A673 (cell line): ENCODE results near the gene ZNF564. TPM values are rescaled to one million over a fixed set of nuclear protein-coding genes. Genes with fewer than 3 reads are reported as not detected.

Experiments used
- BruUV-seq: library from RNA; stranded (reverse); fragments of 400-500 nt; replicated peaks from 2 replicates; lab custom pipeline; 2021; lab: Mats Ljungman, UMichigan
- CTCF ChIA-PET: fragments of 300-600 bp; sonication (Branson Sonifier 250); formaldehyde crosslinking; loops from one replicate; lab custom pipeline; 2022; ENCODE audit warnings: antibody characterized with exemption; lab: Charles Lee
- POLR2A ChIA-PET: fragments of 300-600 bp; sonication (Branson Sonifier 250); formaldehyde crosslinking; loops from one replicate; lab custom pipeline; 2022; ENCODE audit warnings: antibody characterized with exemption; ENCODE audit not compliant: low non-redundant PET; lab: Charles Lee
- DNase-seq: peaks from one replicate; pipeline ENCODE4 v3.0.0-alpha.2; 2015; ENCODE audit warnings: low spot score
- H3K27ac ChIP-seq: fragments of 200-600 bp; sonication (generic); 2 replicates; pipeline ENCODE4 v1.5.1; 2016; ENCODE audit warnings: mixed run types, low read depth, mild to moderate bottlenecking, mixed read lengths, antibody characterized with exemption, low read length; ENCODE audit not compliant: poor library complexity, severe bottlenecking
- H3K27me3 ChIP-seq: fragments of 200-600 bp; sonication (generic); replicated peaks from 2 replicates; pipeline ENCODE4 v1.6.1; 2017; ENCODE audit warnings: mixed run types, low read depth, mild to moderate bottlenecking, mixed read lengths, antibody characterized with exemption, low read length; ENCODE audit not compliant: insufficient read depth, poor library complexity
- H3K36me3 ChIP-seq: fragments of 200-600 bp; sonication (generic); 2 replicates; pipeline ENCODE4 v1.6.1; 2016; ENCODE audit warnings: mixed run types, mild to moderate bottlenecking, mixed read lengths, antibody characterized with exemption, low read length; ENCODE audit not compliant: insufficient read depth, poor library complexity, severe bottlenecking
- H3K4me1 ChIP-seq: fragments of 200-600 bp; sonication (generic); 2 replicates; pipeline ENCODE4 v1.6.1; 2017; ENCODE audit warnings: mixed run types, mild to moderate bottlenecking, mixed read lengths, antibody characterized with exemption, low read length; ENCODE audit not compliant: insufficient read depth, poor library complexity, severe bottlenecking
- H3K4me3 ChIP-seq: fragments of 200-600 bp; sonication (generic); 2 replicates; pipeline ENCODE4 v1.5.1; 2016; ENCODE audit warnings: low read depth, mixed run types, mild to moderate bottlenecking, mixed read lengths, low read length; ENCODE audit not compliant: poor library complexity, severe bottlenecking
- H3K9me3 ChIP-seq: fragments of 200-600 bp; sonication (generic); 2 replicates; pipeline ENCODE4 v1.6.1; 2016; ENCODE audit warnings: mixed run types, low read depth, mild to moderate bottlenecking, mixed read lengths, antibody characterized with exemption, low read length; ENCODE audit not compliant: poor library complexity, severe bottlenecking
- EZH2 ChIP-seq: fragments of 200-600 bp; sonication (generic); IDR thresholded peaks from 2 replicates; pipeline ENCODE4 v1.6.1; 2017; ENCODE audit warnings: borderline replicate concordance, low read depth, mild to moderate bottlenecking, mixed read lengths, antibody characterized with exemption, low read length; ENCODE audit not compliant: poor library complexity, severe bottlenecking
- intact Hi-C: fragments of 100-400 bp; cut with micrococcal nuclease; formaldehyde crosslinking; loops from one replicate; pipeline ENCODE4 v1.10.0; 2022; ENCODE audit not compliant: unreplicated experiment
- total RNA-seq: library from RNA; stranded (reverse); gene quantifications from 2 replicates; pipeline ENCODE4 v1.2.3, GENCODE V29; 2021
- TF ChIP-seq, protein P1 (sequence below): fragments of 300-800, 200-600 bp; sonication (generic); conservative IDR thresholded peaks from 2 replicates; pipeline ENCODE4 v1.5.1; 2017; ENCODE audit warnings: low read depth, mild to moderate bottlenecking, antibody characterized with exemption, low read length, moderate library complexity, mixed read lengths

Gene ZNF564
- total RNA-seq, 1 experiment from 2014 or later, result 6.3 TPM

DNA sequence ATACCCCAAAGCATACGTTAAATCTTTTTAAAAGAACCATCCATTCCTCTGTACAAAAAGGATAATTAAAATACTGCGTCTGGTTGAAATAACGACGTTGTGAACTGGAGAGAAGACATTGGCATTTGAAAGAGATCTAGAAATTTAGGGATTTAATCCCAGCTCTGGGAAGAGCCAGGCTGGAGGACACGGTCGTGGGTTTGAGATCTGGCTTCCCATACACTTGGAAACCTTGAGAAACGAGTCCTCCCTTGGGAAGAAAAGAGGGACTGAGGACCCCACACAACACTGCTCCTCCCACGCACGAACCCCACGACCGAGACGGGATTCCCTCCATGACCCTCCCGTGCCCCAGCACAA is 67.3 kb downstream of the ZNF564 start:
- no peak for DNase-seq
- H3K9me3 ChIP-seq, result no peaks in the 10 kb centered on the region
- peak overlapping the region; percentile 72 for H3K27ac ChIP-seq
- peak overlapping the region; percentile 92 for H3K4me3 ChIP-seq
- no peaks in the 10 kb centered on the region for H3K27me3 ChIP-seq
- intact Hi-C loops, result no loop called here
- no peaks in the 10 kb centered on the region for H3K36me3 ChIP-seq
- BruUV-seq, result no TSS peak
- no peak for TF ChIP-seq EZH2
- TF ChIP-seq, protein P1, sequence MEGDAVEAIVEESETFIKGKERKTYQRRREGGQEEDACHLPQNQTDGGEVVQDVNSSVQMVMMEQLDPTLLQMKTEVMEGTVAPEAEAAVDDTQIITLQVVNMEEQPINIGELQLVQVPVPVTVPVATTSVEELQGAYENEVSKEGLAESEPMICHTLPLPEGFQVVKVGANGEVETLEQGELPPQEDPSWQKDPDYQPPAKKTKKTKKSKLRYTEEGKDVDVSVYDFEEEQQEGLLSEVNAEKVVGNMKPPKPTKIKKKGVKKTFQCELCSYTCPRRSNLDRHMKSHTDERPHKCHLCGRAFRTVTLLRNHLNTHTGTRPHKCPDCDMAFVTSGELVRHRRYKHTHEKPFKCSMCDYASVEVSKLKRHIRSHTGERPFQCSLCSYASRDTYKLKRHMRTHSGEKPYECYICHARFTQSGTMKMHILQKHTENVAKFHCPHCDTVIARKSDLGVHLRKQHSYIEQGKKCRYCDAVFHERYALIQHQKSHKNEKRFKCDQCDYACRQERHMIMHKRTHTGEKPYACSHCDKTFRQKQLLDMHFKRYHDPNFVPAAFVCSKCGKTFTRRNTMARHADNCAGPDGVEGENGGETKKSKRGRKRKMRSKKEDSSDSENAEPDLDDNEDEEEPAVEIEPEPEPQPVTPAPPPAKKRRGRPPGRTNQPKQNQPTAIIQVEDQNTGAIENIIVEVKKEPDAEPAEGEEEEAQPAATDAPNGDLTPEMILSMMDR, result no peak
- no peaks in the 10 kb centered on the region for H3K4me1 ChIP-seq
- ChIA-PET CTCF (no interaction called here), POLR2A (no interaction called here)

DNA sequence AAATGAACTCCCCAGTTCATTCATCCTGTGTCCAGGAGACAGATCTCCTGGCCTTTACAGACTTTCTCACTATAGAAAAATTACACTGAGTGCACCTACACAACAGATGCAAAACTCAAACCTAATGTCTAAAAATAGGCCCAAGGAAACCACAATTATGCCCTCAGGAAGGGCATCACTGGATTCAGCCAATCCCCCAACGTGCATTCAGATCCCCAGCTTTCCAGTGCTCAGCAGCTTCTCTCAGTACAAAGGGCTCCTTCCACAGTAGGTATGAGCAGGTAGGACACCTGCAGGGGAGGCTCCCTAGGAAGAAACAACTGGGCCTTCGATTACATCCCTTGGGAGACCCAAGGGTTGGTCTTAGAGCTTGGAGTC is 68.8 kb downstream of the ZNF564 start:
- DNase-seq, result no peak
- H3K4me3 ChIP-seq, result no peak overlapping the region
- H3K36me3 ChIP-seq, result no peaks in the 10 kb centered on the region
- intact Hi-C loops, result no loop called here
- no peaks in the 10 kb centered on the region for H3K9me3 ChIP-seq
- no peaks in the 10 kb centered on the region for H3K4me1 ChIP-seq
- CTCF ChIA-PET, result interaction anchor here (0.6 kb wide), 1 partner anchor 365 kb away, joined by 4 read pairs; no protein-coding TSS in a partner anchor
- no peaks in the 10 kb centered on the region for H3K27me3 ChIP-seq
- BruUV-seq, result no TSS peak
- POLR2A ChIA-PET, result no interaction called here
- H3K27ac ChIP-seq, result no peak overlapping the region
- no peak for TF ChIP-seq EZH2
- TF ChIP-seq, protein P1, result no peak

DNA sequence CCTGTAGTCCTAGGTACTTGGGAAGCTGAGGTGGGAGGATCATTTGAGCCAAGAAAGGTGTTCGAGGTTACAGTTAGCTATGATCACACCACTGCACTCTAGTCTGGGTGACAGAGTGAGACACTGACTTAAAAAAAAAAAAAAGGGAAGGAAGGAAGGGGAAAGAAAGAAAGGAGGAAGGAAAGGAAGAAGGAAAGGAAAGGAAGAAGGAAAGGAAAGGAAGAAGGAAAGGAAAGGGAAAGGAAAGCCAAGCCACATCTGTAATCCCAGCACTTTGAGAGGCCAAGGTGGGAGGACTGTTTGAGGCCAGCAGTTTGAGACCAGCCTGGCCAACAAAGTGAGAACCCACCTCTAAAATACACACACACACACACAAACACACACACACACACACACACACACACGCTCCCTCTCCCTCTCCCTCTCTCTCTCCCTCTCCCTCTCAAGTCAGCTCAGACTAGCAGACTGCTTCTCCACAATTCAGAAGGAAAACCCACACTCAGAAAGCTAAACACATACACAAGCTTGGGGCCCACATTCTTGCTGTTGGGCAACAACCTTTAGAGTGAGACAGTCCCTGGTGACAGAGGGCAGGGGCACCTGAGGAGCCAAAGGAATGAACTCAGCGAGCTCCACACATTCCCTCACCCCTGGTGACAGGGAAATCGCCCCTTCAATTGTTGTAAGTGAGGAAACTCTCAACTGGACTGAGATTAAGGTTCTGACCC is 69.3 kb downstream of the ZNF564 start:
- Histone ChIP-seq H3K4me3 (no peak overlapping the region), H3K36me3 (no peaks in the 10 kb centered on the region), H3K27me3 (no peaks in the 10 kb centered on the region), H3K4me1 (no peaks in the 10 kb centered on the region), H3K27ac (no peak overlapping the region), H3K9me3 (no peaks in the 10 kb centered on the region)
- DNase-seq, result no peak
- intact Hi-C loops, result no loop called here
- TF ChIP-seq, protein P1, result no peak
- TF ChIP-seq EZH2, result no peak
- BruUV-seq, result no TSS peak
- CTCF ChIA-PET, result no interaction called here
- POLR2A ChIA-PET, result no interaction called here
